Measurements from ENCODE around the gene SYTL3. TPM values are rescaled to one million over a fixed set of nuclear protein-coding genes. Genes with fewer than 3 reads are reported as not detected.
A peak's percentile ranks its signal among the peaks of the same experiment; 100 is the strongest.

The SYTL3 gene
- polyA plus RNA-seq, 1 donor (not counting 4 experiments of a cell fraction or from before 2014, with no cell fraction given), result 1.4 TPM

GRCh38 chr6:158663625-158664165, 13.8 kb downstream of the SYTL3 start:
- H3K27me3 ChIP-seq (ENCODE audit: control insufficient read depth, extremely low read depth, insufficient read depth, low read length), result no peaks in the 10 kb centered on the region
- H3K79me2 ChIP-seq (ENCODE audit: control insufficient read depth, insufficient read depth, low read length), result no peaks in the 10 kb centered on the region
- TF ChIP-seq EZH2 (IDR thresholded peaks at IDR 0.05; ENCODE audit: low read length) (peak; percentile 12), CTCF (optimal IDR thresholded peaks at IDR 0.05 in 1 of 3, IDR thresholded peaks at IDR 0.05 in 1 of 3, conservative IDR thresholded peaks at IDR 0.05 in 1 of 3; ENCODE audit: extremely low read depth in 1 of 3, insufficient read depth in 2 of 3, low read length in 3 of 3) (no peak)
- H3K9ac ChIP-seq (ENCODE audit: control insufficient read depth, extremely low read depth, insufficient read depth, low read length), result peak overlapping the region; percentile 44
- no peak for DNase-seq (ENCODE audit: low read depth, low spot score)
- peak overlapping the region; percentile 76 for H3K4me2 ChIP-seq (ENCODE audit: control insufficient read depth, extremely low read depth, insufficient read depth, low read depth, low read length)
- dilution Hi-C loops (cut with MboI; ENCODE audit: extremely low pct_ligation_motif_present, low sequenced_read_pairs), result no loop called here
- peak overlapping the region; percentile 73 for H2AFZ ChIP-seq (ENCODE audit: control insufficient read depth, low read length)
- H3K4me3 ChIP-seq (ENCODE audit: control insufficient read depth in 2 of 3, extremely low read depth in 1 of 3, insufficient read depth in 2 of 3, low read depth in 1 of 3, low read length in 3 of 3), result peak overlapping the region in 2 of 3 experiments; percentile 33 to 46
- H3K4me1 ChIP-seq (ENCODE audit: control insufficient read depth, extremely low read depth, insufficient read depth, low read length), result peaks cover 20% of the 10 kb centered on the region
- H3K36me3 ChIP-seq (ENCODE audit: control insufficient read depth in 2 of 2, extremely low read depth in 1 of 2, insufficient read depth in 2 of 2, low read length in 2 of 2), result no peaks in the 10 kb centered on the region
- H3K27ac ChIP-seq (ENCODE audit: control insufficient read depth, insufficient read depth, low read length), result peak overlapping the region; percentile 11
- H3K9me1 ChIP-seq (ENCODE audit: control insufficient read depth, extremely low read depth, insufficient read depth, low read length), result no peaks in the 10 kb centered on the region
- H4K20me1 ChIP-seq (ENCODE audit: control insufficient read depth, extremely low read depth, insufficient read depth, low read length), result no peaks in the 10 kb centered on the region
- H3K9me3 ChIP-seq (ENCODE audit: control insufficient read depth, low read depth, low read length), result no peaks in the 10 kb centered on the region
- peak; percentile 80 for FAIRE-seq

- no peaks in the 10 kb centered on the region for H3K36me3 ChIP-seq (ENCODE audit: control insufficient read depth in 2 of 2, extremely low read depth in 1 of 2, insufficient read depth in 2 of 2, low read length in 2 of 2)
- no peaks in the 10 kb centered on the region for H3K27me3 ChIP-seq (ENCODE audit: control insufficient read depth, extremely low read depth, insufficient read depth, low read length)
- TF ChIP-seq EZH2 (IDR thresholded peaks at IDR 0.05; ENCODE audit: low read length) (no peak), CTCF (optimal IDR thresholded peaks at IDR 0.05 in 1 of 3, IDR thresholded peaks at IDR 0.05 in 1 of 3, conservative IDR thresholded peaks at IDR 0.05 in 1 of 3; ENCODE audit: extremely low read depth in 1 of 3, insufficient read depth in 2 of 3, low read length in 3 of 3) (no peak)
- no peak for FAIRE-seq
- H2AFZ ChIP-seq (ENCODE audit: control insufficient read depth, low read length), result no peak overlapping the region
- H3K79me2 ChIP-seq (ENCODE audit: control insufficient read depth, insufficient read depth, low read length), result no peaks in the 10 kb centered on the region
- no peak overlapping the region for H3K4me2 ChIP-seq (ENCODE audit: control insufficient read depth, extremely low read depth, insufficient read depth, low read depth, low read length)
- H3K9me3 ChIP-seq (ENCODE audit: control insufficient read depth, low read depth, low read length), result no peaks in the 10 kb centered on the region
- no peak overlapping the region for H3K27ac ChIP-seq (ENCODE audit: control insufficient read depth, insufficient read depth, low read length)
- no peak overlapping the region for H3K9ac ChIP-seq (ENCODE audit: control insufficient read depth, extremely low read depth, insufficient read depth, low read length)
- no peaks in the 10 kb centered on the region for H4K20me1 ChIP-seq (ENCODE audit: control insufficient read depth, extremely low read depth, insufficient read depth, low read length)
- dilution Hi-C loops (cut with MboI; ENCODE audit: extremely low pct_ligation_motif_present, low sequenced_read_pairs), result no loop called here
- peaks cover 30% of the 10 kb centered on the region for H3K4me1 ChIP-seq (ENCODE audit: control insufficient read depth, extremely low read depth, insufficient read depth, low read length)
- DNase-seq (ENCODE audit: low read depth, low spot score), result no peak
- H3K9me1 ChIP-seq (ENCODE audit: control insufficient read depth, extremely low read depth, insufficient read depth, low read length), result no peaks in the 10 kb centered on the region
- H3K4me3 ChIP-seq (ENCODE audit: control insufficient read depth in 2 of 3, extremely low read depth in 1 of 3, insufficient read depth in 2 of 3, low read depth in 1 of 3, low read length in 3 of 3), result no peak overlapping the region
These were observed 15.5 kb downstream of the SYTL3 start for GRCh38 chr6:158665332-158665731.

Data from keratinocyte (primary cell).